Activated T-helper 9 cell treated with anti-CD3 and anti-CD28 coated beads, Interleukin-2, amount 50 U/mL, for 16 hours (primary cell): ENCODE results near the gene KIAA1671.
"Not testable (repeated sequence)": the region's sequence is repeated elsewhere in the genome, so short reads cannot be mapped to it uniquely, and the experiment has no call there.

Experiments used
- DNase-seq: peaks from one replicate; pipeline ENCODE4 v3.0.0-alpha.2; 2020; ENCODE audit warnings: low read depth

KIAA1671 gene

GRCh38 chr22:24951942-24952836 is at the start of gene KIAA1671:
KIAA1671 (plus strand) TSS chr22:24952716; CDS start chr22:25028000, 75,284 bp downstream.
- DNase-seq: peak; percentile 80

- no peak for DNase-seq
These were observed 46.6 kb upstream of the KIAA1671 start for GRCh38 chr22:24905909-24906308.

GRCh38 chr22:24907101-24907500 is 45.4 kb upstream of the KIAA1671 start:
- not testable (repeated sequence) for DNase-seq

- no peak for DNase-seq
These were observed 32.5 kb upstream of the KIAA1671 start for GRCh38 chr22:24920029-24920428.

- DNase-seq: no peak
These were observed 26.7 kb upstream of the KIAA1671 start for GRCh38 chr22:24925586-24926427.

- no peak for DNase-seq
These were observed 26.1 kb upstream of the KIAA1671 start for GRCh38 chr22:24926428-24926725.

GRCh38 chr22:24926849-24927579 is 25.5 kb upstream of the KIAA1671 start:
- DNase-seq: no peak

- DNase-seq: no peak
These were observed 24.2 kb upstream of the KIAA1671 start for GRCh38 chr22:24928322-24928721.

GRCh38 chr22:24930678-24931077 is 21.8 kb upstream of the KIAA1671 start:
- DNase-seq: no peak

GRCh38 chr22:24935771-24936483 is 16.6 kb upstream of the KIAA1671 start:
- DNase-seq: no peak

- DNase-seq: no peak
These were observed 15.4 kb upstream of the KIAA1671 start for GRCh38 chr22:24937114-24937513.

GRCh38 chr22:24938741-24939341 is 13.7 kb upstream of the KIAA1671 start:
- DNase-seq: no peak

- no peak for DNase-seq
These were observed 10.2 kb upstream of the KIAA1671 start for GRCh38 chr22:24942301-24942700.

- no peak for DNase-seq
These were observed 8.1 kb upstream of the KIAA1671 start for GRCh38 chr22:24944217-24944937.

GRCh38 chr22:24945430-24945829 is 7.1 kb upstream of the KIAA1671 start:
- no peak for DNase-seq

GRCh38 chr22:24947383-24947782 is 5.1 kb upstream of the KIAA1671 start:
- DNase-seq: no peak

GRCh38 chr22:24947881-24948280 is 4.6 kb upstream of the KIAA1671 start:
- DNase-seq: no peak

GRCh38 chr22:24948356-24949202 is 3.9 kb upstream of the KIAA1671 start:
- no peak for DNase-seq

- no peak for DNase-seq
These were observed 2.1 kb upstream of the KIAA1671 start for GRCh38 chr22:24950272-24950902.
